ENCODE results near the gene SOX6.

The SOX6 gene

GRCh38 chr11:16364254-16364653 lies 7.9 kb upstream of the SOX6 start:
- no peak for DNase-seq

GRCh38 chr11:16363706-16364105 lies 7.4 kb upstream of the SOX6 start:
- DNase-seq: no peak

GRCh38 chr11:16361108-16361865 lies 4.9 kb upstream of the SOX6 start:
- no peak for DNase-seq

GRCh38 chr11:16359369-16359768 lies 3.0 kb upstream of the SOX6 start:
- DNase-seq: no peak

GRCh38 chr11:16358726-16359125 lies 2.4 kb upstream of the SOX6 start:
- DNase-seq: no peak

GRCh38 chr11:16357775-16358174 lies 1.4 kb upstream of the SOX6 start:
- peak; percentile 14 for DNase-seq

GRCh38 chr11:16356761-16357393 lies 531 bp upstream of the SOX6 start:
- DNase-seq: peak; percentile 81

- no peak for DNase-seq
Measured at GRCh38 chr11:16352707-16353106, 3.6 kb downstream of the SOX6 start.

- no peak for DNase-seq
Measured at GRCh38 chr11:16350125-16350524, 6.2 kb downstream of the SOX6 start.

GRCh38 chr11:16347928-16348685 lies 8.2 kb downstream of the SOX6 start:
- no peak for DNase-seq

GRCh38 chr11:16346975-16347374 lies 9.4 kb downstream of the SOX6 start:
- DNase-seq: peak; percentile 53

- no peak for DNase-seq
Measured at GRCh38 chr11:16341853-16342252, 14.5 kb downstream of the SOX6 start.

GRCh38 chr11:16338393-16338792 lies 18.0 kb downstream of the SOX6 start:
- peak; percentile 25 for DNase-seq

- DNase-seq: peak; percentile 10
Measured at GRCh38 chr11:16337421-16338213, 18.7 kb downstream of the SOX6 start.

- no peak for DNase-seq
Measured at GRCh38 chr11:16336721-16337120, 19.6 kb downstream of the SOX6 start.

- DNase-seq: no peak
Measured at GRCh38 chr11:16336204-16336603, 20.1 kb downstream of the SOX6 start.

GRCh38 chr11:16335236-16335962 lies 20.9 kb downstream of the SOX6 start:
- DNase-seq: no peak

GRCh38 chr11:16326679-16327297 lies 29.6 kb downstream of the SOX6 start:
- DNase-seq: peak; percentile 80

- DNase-seq: no peak
Measured at GRCh38 chr11:16322190-16322589, 34.2 kb downstream of the SOX6 start.

- no peak for DNase-seq
Measured at GRCh38 chr11:16321148-16321547, 35.2 kb downstream of the SOX6 start.

GRCh38 chr11:16318320-16318719 lies 38.0 kb downstream of the SOX6 start:
- no peak for DNase-seq

GRCh38 chr11:16317712-16318111 lies 38.6 kb downstream of the SOX6 start:
- DNase-seq: no peak
